ENCODE results near the gene BBC3. TPM values are rescaled to one million over a fixed set of nuclear protein-coding genes. Genes with fewer than 3 reads are reported as not detected.

Gene BBC3
- total RNA-seq, 4 donors from 2014 or later = 11.2 to 33.0 (median 14.4) TPM

GRCh38 chr19:47197141-47197540 lies 33.9 kb downstream of the BBC3 start:
- TF ChIP-seq POLR2A (IDR thresholded peaks at IDR 0.05) (no peak), CTCF (IDR thresholded peaks at IDR 0.05) (no peak)
- no peak for DNase-seq (ENCODE audit: low spot score in 2 of 2)
- H3K4me3 ChIP-seq (ENCODE audit: low read depth, poor library complexity, severe bottlenecking) = no peak overlapping the region
- intact Hi-C loops (cut with DNase I; ENCODE audit: low total_unique reads) = loop anchor here (5.0 kb wide), 1 partner anchor 1440 kb away; no protein-coding TSS in a partner anchor
- 82 to 90% methylated on average over 4 of the region's 4 CpGs for WGBS, 2 donors

- DNase-seq (ENCODE audit: low spot score in 2 of 2) = no peak
- WGBS, 2 donors = 88 to 89% methylated on average over 1 of the region's 1 CpG
- intact Hi-C loops (cut with DNase I; ENCODE audit: low total_unique reads) = loop anchor here (5.0 kb wide), 1 partner anchor 1438 kb away; no protein-coding TSS in a partner anchor
- H3K4me3 ChIP-seq (ENCODE audit: low read depth, poor library complexity, severe bottlenecking) = no peak overlapping the region
- TF ChIP-seq CTCF (IDR thresholded peaks at IDR 0.05) (no peak), POLR2A (IDR thresholded peaks at IDR 0.05) (no peak)
Measured at GRCh38 chr19:47195434-47195833, 35.6 kb downstream of the BBC3 start.

- no peak for TF ChIP-seq CTCF (IDR thresholded peaks at IDR 0.05)
- TF ChIP-seq POLR2A (IDR thresholded peaks at IDR 0.05) = no peak
- intact Hi-C loops (cut with DNase I; ENCODE audit: low total_unique reads) = no loop called here
- no peak for DNase-seq (ENCODE audit: low spot score in 2 of 2)
- WGBS, 2 donors = 22 to 30% methylated on average over 12 of the region's 12 CpGs
- no peak overlapping the region for H3K4me3 ChIP-seq (ENCODE audit: low read depth, poor library complexity, severe bottlenecking)
Measured at GRCh38 chr19:47190167-47190727, 40.8 kb downstream of the BBC3 start.

GRCh38 chr19:47188507-47189033 lies 42.4 kb downstream of the BBC3 start:
- no peak for DNase-seq (ENCODE audit: low spot score in 2 of 2)
- 85 to 86% methylated on average over 5 of the region's 5 CpGs for WGBS, 2 donors
- H3K4me3 ChIP-seq (ENCODE audit: low read depth, poor library complexity, severe bottlenecking) = no peak overlapping the region
- TF ChIP-seq CTCF (IDR thresholded peaks at IDR 0.05) = no peak
- no peak for TF ChIP-seq POLR2A (IDR thresholded peaks at IDR 0.05)
- intact Hi-C loops (cut with DNase I; ENCODE audit: low total_unique reads) = no loop called here

GRCh38 chr19:47187797-47188196 lies 43.2 kb downstream of the BBC3 start:
- no peak for DNase-seq (ENCODE audit: low spot score in 2 of 2)
- H3K4me3 ChIP-seq (ENCODE audit: low read depth, poor library complexity, severe bottlenecking) = no peak overlapping the region
- WGBS, 2 donors = 86 to 91% methylated on average over 6 of the region's 6 CpGs
- intact Hi-C loops (cut with DNase I; ENCODE audit: low total_unique reads) = no loop called here
- TF ChIP-seq CTCF (IDR thresholded peaks at IDR 0.05) (no peak), POLR2A (IDR thresholded peaks at IDR 0.05) (no peak)

GRCh38 chr19:47187335-47187655 lies 43.7 kb downstream of the BBC3 start:
- 76 to 94% methylated on average over 2 of the region's 2 CpGs for WGBS, 2 donors
- H3K4me3 ChIP-seq (ENCODE audit: low read depth, poor library complexity, severe bottlenecking) = no peak overlapping the region
- DNase-seq (ENCODE audit: low spot score in 2 of 2) = no peak
- no peak for TF ChIP-seq POLR2A (IDR thresholded peaks at IDR 0.05)
- TF ChIP-seq CTCF (IDR thresholded peaks at IDR 0.05) = no peak
- intact Hi-C loops (cut with DNase I; ENCODE audit: low total_unique reads) = no loop called here
